Left renal pelvis (tissue), 4 donors: ENCODE results near the gene RPA3. TPM values are rescaled to one million over a fixed set of nuclear protein-coding genes. Genes with fewer than 3 reads are reported as not detected.

Experiments used
- DNase-seq, 4 donors: peaks; one replicate each; pipeline ENCODE4 v3.0.0-alpha.2; 2013; ENCODE audit warnings: low read depth in 4 of 4, low spot score in 3 of 4
- polyA plus RNA-seq, 4 donors: library from polyadenylated mRNA; unstranded; fragments of 120-200 nt; gene quantifications; one replicate each; pipeline ENCODE4 v1.2.1, GENCODE V29; 2013; ENCODE audit not compliant: insufficient read length in 4 of 4

The RPA3 gene
- polyA plus RNA-seq, 4 donors = 37.1 to 77.5 (median 61.0) TPM

DNA sequence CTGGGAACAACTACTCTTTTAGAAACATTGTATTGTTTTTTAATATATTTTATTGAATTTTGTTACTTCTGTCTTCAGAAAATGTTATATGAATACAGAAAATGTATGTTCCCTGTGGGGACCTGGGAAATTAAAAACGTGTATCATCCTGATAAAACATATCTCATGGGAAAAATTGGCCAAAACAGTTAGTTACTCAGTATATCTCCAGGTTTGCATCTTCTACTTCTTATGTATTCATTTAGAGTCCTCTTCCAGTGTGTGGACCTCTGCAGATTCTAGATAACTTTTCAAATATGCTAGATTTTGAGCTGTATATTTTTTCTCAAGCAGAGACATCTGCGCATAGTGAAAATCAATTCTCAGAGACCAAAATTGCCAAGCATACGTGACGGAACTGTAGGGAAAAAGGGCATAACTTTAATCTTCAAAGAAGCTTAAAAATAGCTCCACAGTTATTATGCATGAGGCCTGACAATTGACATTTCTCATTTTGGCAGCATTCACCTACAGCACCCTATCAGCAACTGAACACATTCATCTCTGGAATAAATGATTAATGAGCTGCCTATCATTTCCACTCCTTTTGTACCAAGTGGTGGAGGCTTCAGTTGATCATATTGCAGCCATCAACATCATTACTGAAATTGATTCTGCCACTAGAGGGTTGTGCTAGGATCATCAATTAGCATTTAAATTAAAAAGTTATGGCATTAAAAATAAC lies 104.2 kb downstream of the RPA3 start:
- DNase-seq = no peak

DNA sequence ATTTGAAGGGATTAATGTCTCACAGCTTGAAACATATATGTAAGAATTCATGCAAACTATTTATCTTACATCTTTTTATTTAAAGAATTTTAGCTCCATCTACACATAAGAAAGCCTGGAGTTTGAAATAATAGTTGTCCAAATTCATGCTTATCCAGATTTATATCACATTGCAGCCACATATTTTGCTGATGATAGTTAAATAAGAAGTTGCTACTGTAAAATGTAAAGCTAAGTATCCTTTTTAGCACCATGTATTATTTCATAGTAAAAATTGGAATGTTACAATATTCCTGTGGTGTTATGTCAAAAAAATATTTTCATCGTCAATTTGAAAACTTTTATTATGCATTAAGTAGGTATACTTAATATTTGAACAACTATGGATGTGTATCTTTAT lies 105.2 kb downstream of the RPA3 start:
- no peak for DNase-seq

DNA sequence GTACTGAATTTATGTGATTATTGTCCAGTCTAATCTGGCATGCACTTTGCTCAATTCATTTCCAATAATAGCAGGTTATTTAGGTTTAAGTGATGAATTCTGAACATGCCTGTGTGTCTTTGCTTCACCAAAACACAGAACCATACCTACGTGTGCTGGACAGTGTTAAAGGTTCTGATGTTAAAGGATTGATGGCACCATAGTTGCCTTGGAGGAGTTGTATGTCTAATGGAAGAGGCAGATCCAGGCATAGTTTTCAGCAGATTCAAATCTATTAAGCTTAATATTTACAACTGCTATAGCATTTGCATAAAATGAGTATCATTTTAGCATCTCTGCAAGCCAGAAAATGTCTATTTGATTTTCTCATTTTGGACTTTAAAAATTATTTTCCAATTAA lies 105.9 kb downstream of the RPA3 start:
- no peak for DNase-seq

DNA sequence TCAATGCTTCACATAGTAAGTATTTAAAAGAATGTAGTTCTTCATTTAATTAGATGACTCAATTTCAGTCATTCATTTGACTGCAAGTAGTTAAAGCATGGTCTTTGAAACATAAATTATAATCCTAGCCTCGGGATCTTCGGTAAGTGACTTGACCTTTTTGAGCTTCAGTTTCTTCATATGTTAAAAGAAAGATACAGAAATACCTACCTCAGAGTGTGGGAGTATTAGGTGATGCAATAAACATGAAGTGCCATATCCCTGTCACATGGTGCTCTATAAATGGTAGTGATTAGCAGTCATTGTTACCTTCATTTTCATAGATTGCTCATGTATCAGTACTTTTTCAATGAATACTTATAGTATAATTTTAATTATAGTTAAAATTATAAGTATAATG lies 109.1 kb downstream of the RPA3 start:
- DNase-seq = no peak

DNA sequence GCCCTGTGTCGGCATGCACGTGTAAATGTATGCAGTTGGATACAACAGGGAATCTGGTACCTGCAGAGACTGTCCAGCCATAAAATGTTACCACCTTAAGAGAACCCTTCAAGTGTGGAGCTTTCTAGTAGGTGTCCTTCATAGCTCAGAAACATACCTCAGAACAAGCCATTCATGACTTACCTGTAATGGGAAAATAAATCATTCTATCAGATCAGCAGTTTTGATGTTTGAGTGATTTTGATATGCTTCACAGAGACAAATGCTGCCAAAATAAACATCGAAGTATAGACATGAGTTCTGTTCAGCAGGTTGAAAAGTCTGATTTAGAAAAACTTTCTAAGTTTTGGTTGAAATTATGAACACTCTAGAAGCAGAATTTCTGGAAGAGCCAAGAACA lies 111.4 kb downstream of the RPA3 start:
- DNase-seq = no peak

DNA sequence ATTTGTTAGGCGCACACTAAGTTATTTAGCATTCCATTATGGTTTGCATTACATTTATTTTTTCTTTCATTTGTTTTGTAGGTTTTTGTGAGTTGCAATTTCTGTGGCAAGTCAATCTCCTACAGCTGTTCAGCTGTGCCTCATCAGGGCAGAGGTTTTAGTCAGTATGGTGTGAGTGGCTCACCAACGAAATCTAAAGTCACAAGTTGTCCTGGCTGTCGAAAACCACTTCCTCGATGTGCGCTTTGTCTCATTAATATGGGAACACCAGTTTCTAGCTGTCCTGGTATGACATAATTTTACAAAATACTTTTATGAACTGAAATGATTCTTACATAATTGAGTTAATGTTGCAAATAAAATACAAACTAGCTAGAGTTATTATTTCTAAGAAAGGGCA lies 122.2 kb downstream of the RPA3 start:
- no peak for DNase-seq

DNA sequence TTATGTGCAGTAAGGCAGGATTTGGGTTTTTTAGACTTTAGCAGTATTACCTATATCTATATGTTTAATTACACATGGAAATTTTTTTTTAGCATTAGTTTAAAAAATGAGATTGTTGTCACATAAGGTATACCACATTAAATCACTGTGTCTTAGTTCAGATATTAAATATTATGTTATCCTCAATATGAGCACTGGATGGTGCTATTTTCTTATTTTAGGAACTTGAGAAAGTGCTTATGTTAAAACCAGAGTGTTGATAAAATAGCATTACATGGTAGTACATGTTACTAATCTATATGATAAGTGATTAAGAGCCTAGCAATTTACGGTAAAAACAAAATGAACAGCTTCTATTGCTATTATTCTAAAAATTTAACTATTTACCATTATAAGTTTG lies 123.0 kb downstream of the RPA3 start:
- no peak for DNase-seq

Other genes starting within 250 kb of the RPA3 start
- gene COL28A1, start 182.7 kb downstream of the RPA3 start, polyA plus RNA-seq = 10 to 100 TPM; 10.9 to 68.9 (median 14.0) TPM
- gene MIOS, start 151.7 kb downstream of the RPA3 start, polyA plus RNA-seq = 10 to 100 TPM; 42.1 to 58.2 (median 46.3) TPM
- 10 to 100 TPM; 15.3 to 22.2 (median 19.4) TPM for gene UMAD1, start 77.9 kb downstream of the RPA3 start, polyA plus RNA-seq